Measurements from ENCODE around the gene CXCL17. TPM values are rescaled to one million over a fixed set of nuclear protein-coding genes. Genes with fewer than 3 reads are reported as not detected.

Gene CXCL17
- total RNA-seq, 1 experiment from 2014 or later: 1.1 TPM

DNA sequence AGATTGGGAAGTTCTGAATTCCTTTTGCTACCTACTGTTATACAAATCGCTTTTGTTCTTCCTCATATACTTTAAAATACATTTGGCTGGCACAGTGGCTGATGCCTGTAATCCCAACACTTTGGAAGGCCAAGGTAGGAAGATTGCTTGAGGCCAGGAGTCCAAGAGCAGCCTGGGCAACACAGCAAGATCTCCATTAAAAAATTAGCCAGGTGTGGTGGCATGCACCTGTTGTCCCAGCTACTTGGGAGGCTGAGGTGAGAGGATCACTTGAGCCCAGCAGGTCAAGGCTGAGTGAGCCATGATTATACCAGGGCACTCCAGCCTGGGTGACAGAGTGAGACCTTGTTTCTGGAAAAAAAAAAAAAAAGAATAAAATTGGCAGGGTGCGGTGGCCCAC lies 34.4 kb upstream of the CXCL17 start:
- H3K4me1 ChIP-seq: peaks cover 23% of the 10 kb centered on the region
- H3K36me3 ChIP-seq (ENCODE audit: control insufficient read depth, insufficient read depth, low read length): no peaks in the 10 kb centered on the region
- Mint-ChIP-seq H3K27me3 (ENCODE audit: insufficient read depth, unreplicated experiment) (no peaks in the 10 kb centered on the region), H3K4me3 (ENCODE audit: unreplicated experiment) (no peak overlapping the region), H3K4me1 (ENCODE audit: low read depth, unreplicated experiment) (peaks cover 16% of the 10 kb centered on the region), H3K9me3 (ENCODE audit: unreplicated experiment) (no peaks in the 10 kb centered on the region), H3K36me3 (ENCODE audit: insufficient read depth, unreplicated experiment) (no peaks in the 10 kb centered on the region), H3K27ac (ENCODE audit: unreplicated experiment) (no peak overlapping the region)
- POLR2A ChIA-PET: no interaction called here
- no peak overlapping the region for H3K4me3 ChIP-seq (ENCODE audit: low read depth, low read length)
- no peaks in the 10 kb centered on the region for H3K27me3 ChIP-seq (replicated peaks; ENCODE audit: control insufficient read depth, insufficient read depth, low read length)
- intact Hi-C loops (cut with micrococcal nuclease; ENCODE audit: unreplicated experiment): no loop called here
- TF ChIP-seq CTCF (IDR thresholded peaks at IDR 0.05; ENCODE audit: insufficient read depth in 1 of 2, low read depth in 1 of 2, low read length in 1 of 2, severe bottlenecking in 1 of 2, unreplicated experiment in 1 of 2): no peak
- DNase-seq: no peak
- no TSS peak for BruUV-seq (replicated peaks)
- CTCF ChIA-PET: no interaction called here
- H3K9me3 ChIP-seq: no peaks in the 10 kb centered on the region; the same call in 1 of the 2 replicates

- Mint-ChIP-seq H3K27ac (ENCODE audit: unreplicated experiment) (no peak overlapping the region), H3K9me3 (ENCODE audit: unreplicated experiment) (no peaks in the 10 kb centered on the region), H3K36me3 (ENCODE audit: insufficient read depth, unreplicated experiment) (no peaks in the 10 kb centered on the region), H3K4me3 (ENCODE audit: unreplicated experiment) (no peak overlapping the region), H3K4me1 (ENCODE audit: low read depth, unreplicated experiment) (peaks cover 2% of the 10 kb centered on the region), H3K27me3 (ENCODE audit: insufficient read depth, unreplicated experiment) (no peaks in the 10 kb centered on the region)
- no peak overlapping the region for H3K4me3 ChIP-seq (ENCODE audit: low read depth, low read length)
- H3K4me1 ChIP-seq: peaks cover 12% of the 10 kb centered on the region
- H3K27me3 ChIP-seq (replicated peaks; ENCODE audit: control insufficient read depth, insufficient read depth, low read length): no peaks in the 10 kb centered on the region
- H3K9me3 ChIP-seq: no peaks in the 10 kb centered on the region; the same call in 1 of the 2 replicates
- POLR2A ChIA-PET: no interaction called here
- no TSS peak for BruUV-seq (replicated peaks)
- no peak for DNase-seq
- TF ChIP-seq CTCF (IDR thresholded peaks at IDR 0.05; ENCODE audit: insufficient read depth in 1 of 2, low read depth in 1 of 2, low read length in 1 of 2, severe bottlenecking in 1 of 2, unreplicated experiment in 1 of 2): no peak
- intact Hi-C loops (cut with micrococcal nuclease; ENCODE audit: unreplicated experiment): no loop called here
- no peaks in the 10 kb centered on the region for H3K36me3 ChIP-seq (ENCODE audit: control insufficient read depth, insufficient read depth, low read length)
- CTCF ChIA-PET: no interaction called here
Measured at GRCh38 chr19:42475366-42475765, 32.6 kb upstream of the CXCL17 start.

- Mint-ChIP-seq H3K36me3 (ENCODE audit: insufficient read depth, unreplicated experiment) (no peaks in the 10 kb centered on the region), H3K9me3 (ENCODE audit: unreplicated experiment) (no peaks in the 10 kb centered on the region), H3K4me3 (ENCODE audit: unreplicated experiment) (no peak overlapping the region), H3K27me3 (ENCODE audit: insufficient read depth, unreplicated experiment) (no peaks in the 10 kb centered on the region), H3K27ac (ENCODE audit: unreplicated experiment) (no peak overlapping the region), H3K4me1 (ENCODE audit: low read depth, unreplicated experiment) (peaks cover 3% of the 10 kb centered on the region)
- Histone ChIP-seq H3K4me1 (peaks cover 9% of the 10 kb centered on the region), H3K27me3 (replicated peaks; ENCODE audit: control insufficient read depth, insufficient read depth, low read length) (no peaks in the 10 kb centered on the region), H3K9me3 (no peaks in the 10 kb centered on the region; the same call in 1 of the 2 replicates), H3K36me3 (ENCODE audit: control insufficient read depth, insufficient read depth, low read length) (no peaks in the 10 kb centered on the region), H3K4me3 (ENCODE audit: low read depth, low read length) (no peak overlapping the region)
- no peak for DNase-seq
- intact Hi-C loops (cut with micrococcal nuclease; ENCODE audit: unreplicated experiment): no loop called here
- TF ChIP-seq CTCF (IDR thresholded peaks at IDR 0.05; ENCODE audit: insufficient read depth in 1 of 2, low read depth in 1 of 2, low read length in 1 of 2, severe bottlenecking in 1 of 2, unreplicated experiment in 1 of 2): no peak
- no TSS peak for BruUV-seq (replicated peaks)
- CTCF ChIA-PET: no interaction called here
- POLR2A ChIA-PET: no interaction called here
Measured at GRCh38 chr19:42474743-42475142, 32.0 kb upstream of the CXCL17 start.

All from Caco-2 (cell line).